Adrenal gland (tissue), 12 donors: ENCODE results near the gene GOLGA8S. TPM values are rescaled to one million over a fixed set of nuclear protein-coding genes. Genes with fewer than 3 reads are reported as not detected.

Source experiments
- polyA plus RNA-seq, 3 donors: library from polyadenylated mRNA; stranded (reverse); fragments of 200-250 nt in 2 of 3; fragments of 350-450 nt in 1 of 3; fragmentation: Illumina TruSeq in 1 of 3; extraction: RNeasy Lipid Tissue Mini Kit (QIAGEN cat#74804) in 1 of 3; gene quantifications; one replicate each; pipeline ENCODE4 v1.2.3, GENCODE V29; 2013 to 2014
- small RNA-seq, 2 donors: library from RNA; depleted of rRNA; stranded (forward); fragments of <200 nt; gene quantifications; one replicate each; pipeline ENCODE3, GENCODE V24; 2016
- total RNA-seq, 9 donors: library from RNA; depleted of rRNA in 4 of 9; stranded (reverse); fragments of >200 nt in 4 of 9; fragments of 120-200 nt in 1 of 9; fragmentation: NEBNext Ultra II Directional in 1 of 9; extraction: Animal tissue kit (Norgen Biotek cat#: 25700) in 1 of 9; gene quantifications; one replicate each; pipeline versions ENCODE4 v1.1.0 to v1.2.4, GENCODE V29; 2013 to 2023
- donor health status: healthy with polysubstance abuse.
- donor health status: Bipolar disorder and iron deficiency.
- donor health status: DM: yes; HTN: yes; CAD: no.
- donor health status: DM: no; HTN: no; CAD: no.
- donor health status: DM: no; HTN: no; CAD: no.
- donor health status: DM: yes; HTN: yes; CAD: no.

GOLGA8S gene
- total and polyA plus RNA-seq, 12 donors = 0.05 to 0.36 (median 0.16) TPM

Small RNAs within 50 kb of the gene (small RNA-seq; reads per million reads assigned to genes)
- gene RN7SL536P = 0 reads per million in 2 donors

Other genes with a start within 250 kb of the GOLGA8S start
- gene GOLGA6L1, start 217.9 kb upstream of the GOLGA8S start, total RNA-seq = not detected
- not detected for gene GOLGA6L1, start 217.9 kb upstream of the GOLGA8S start, polyA plus RNA-seq
- not detected for gene GOLGA6L26, start 20.6 kb upstream of the GOLGA8S start, total RNA-seq
- gene GOLGA6L26, start 20.6 kb upstream of the GOLGA8S start, polyA plus RNA-seq = not detected
- not detected for gene GOLGA6L2, start 92.5 kb downstream of the GOLGA8S start, total RNA-seq
- gene GOLGA6L2, start 92.5 kb downstream of the GOLGA8S start, polyA plus RNA-seq = under 1 TPM in 2 of 3 donors, not detected in 1; 0.16 to 0.24 TPM
- gene MKRN3, start 210.9 kb downstream of the GOLGA8S start, total RNA-seq = 1 to 10 TPM in 1 of 9 donors, under 1 TPM in 2, not detected in 6; 0.19 to 3.9 (median 0.52) TPM
- gene MKRN3, start 210.9 kb downstream of the GOLGA8S start, polyA plus RNA-seq = under 1 TPM in 2 of 3 donors, not detected in 1; 0.20 to 0.24 TPM